OCI-LY7 (cell line): Measurements from ENCODE around the gene ALK.

ENCODE experiments used
- CTCF ChIP-seq: fragments of 200-600 bp; sonication (generic); conservative IDR thresholded peaks from 2 replicates; pipeline ENCODE4 v1.5.1; 2014; ENCODE audit warnings: mild to moderate bottlenecking, antibody characterized with exemption, low read length, moderate library complexity, mixed read lengths
- EZH2phosphoT487 ChIP-seq: fragments of 200-600 bp; sonication (generic); IDR thresholded peaks from 2 replicates; pipeline ENCODE4 v1.6.1; 2018; ENCODE audit warnings: low read depth, borderline replicate concordance, mild to moderate bottlenecking, mixed run types, antibody characterized with exemption, low read length, moderate library complexity, mixed read lengths

DNA sequence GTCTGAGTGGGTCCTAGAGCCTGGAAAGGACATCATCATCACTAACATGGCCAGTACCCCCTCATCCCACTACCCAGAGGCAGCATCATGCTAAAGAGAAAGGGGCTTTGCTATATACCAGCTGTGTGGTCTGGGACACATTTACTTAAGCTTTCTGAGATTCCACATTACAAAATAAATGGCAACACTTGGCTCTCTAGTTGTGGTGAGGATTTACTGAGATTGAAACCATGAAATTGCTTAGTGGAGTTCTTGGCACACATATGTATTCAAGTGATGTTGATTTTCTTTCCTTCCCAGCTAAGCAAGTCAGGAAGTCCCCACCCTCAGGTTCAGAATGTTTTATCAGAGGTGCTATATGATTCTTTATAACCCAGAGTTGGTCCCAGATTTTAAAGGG, 444.2 kb downstream of the ALK start:
- TF ChIP-seq CTCF: no peak
- no peak for TF ChIP-seq EZH2phosphoT487
